Mesodermal cell (in vitro differentiated cells): ENCODE results near the gene SLC26A3.

Experiments used
- H3K27ac ChIP-seq: 2 replicates; pipeline ENCODE4 v1.7.0; 2013; ENCODE audit warnings: mild to moderate bottlenecking, low read depth, low read length, moderate library complexity; ENCODE audit not compliant: severe bottlenecking
- H3K36me3 ChIP-seq: 2 replicates; pipeline ENCODE4 v1.7.1; 2013; ENCODE audit warnings: mild to moderate bottlenecking, low read length, moderate library complexity; ENCODE audit not compliant: control insufficient read depth, insufficient read depth
- H3K4me1 ChIP-seq: one replicate; pipeline ENCODE4 v1.7.1; 2013; ENCODE audit warnings: mild to moderate bottlenecking, low read length; ENCODE audit not compliant: insufficient read depth, control insufficient read depth, poor library complexity, severe bottlenecking
- H3K4me3 ChIP-seq: 2 replicates; pipeline ENCODE4 v1.7.0; 2013; ENCODE audit warnings: low read length, control low read depth, mild to moderate bottlenecking; ENCODE audit not compliant: insufficient read depth, poor library complexity, severe bottlenecking; ENCODE audit errors: extremely low read depth
- H3K9me3 ChIP-seq: 2 replicates; pipeline ENCODE4 v1.7.1; 2013; ENCODE audit warnings: mild to moderate bottlenecking, low read length, moderate library complexity; ENCODE audit not compliant: control insufficient read depth
- WGBS, 2 experiments: methylation state at CpG; one replicate each; pipeline ENCODE4 v1.1.5; 2013; ENCODE audit warnings: missing lambda C conversion rate in 2 of 2; ENCODE audit not compliant: insufficient coverage in 2 of 2; 5-methylcytosine and 5-hydroxymethylcytosine counted together

Gene SLC26A3

GRCh38 chr7:107721286-107721685, 81.7 kb downstream of the SLC26A3 start:
- no CpG with 5 or more reads among the region's 1 CpG for WGBS, 2 experiments
- no peak overlapping the region for H3K27ac ChIP-seq
- H3K4me1 ChIP-seq = no peaks in the 10 kb centered on the region
- H3K4me3 ChIP-seq = no peak overlapping the region
- H3K36me3 ChIP-seq = no peaks in the 10 kb centered on the region
- H3K9me3 ChIP-seq = no peaks in the 10 kb centered on the region

GRCh38 chr7:107718456-107719193, 84.4 kb downstream of the SLC26A3 start:
- no peaks in the 10 kb centered on the region for H3K9me3 ChIP-seq
- WGBS, 2 experiments = 88 to 100% methylated on average over 1 to 2 of the region's 4 CpGs
- no peak overlapping the region for H3K4me3 ChIP-seq
- H3K36me3 ChIP-seq = no peaks in the 10 kb centered on the region
- H3K4me1 ChIP-seq = no peaks in the 10 kb centered on the region
- H3K27ac ChIP-seq = no peak overlapping the region

- WGBS, 2 experiments = 89 to 97% methylated on average over 6 of the region's 6 CpGs
- no peaks in the 10 kb centered on the region for H3K9me3 ChIP-seq
- no peak overlapping the region for H3K27ac ChIP-seq
- no peaks in the 10 kb centered on the region for H3K36me3 ChIP-seq
- no peaks in the 10 kb centered on the region for H3K4me1 ChIP-seq
- no peak overlapping the region for H3K4me3 ChIP-seq
These were observed 87.5 kb downstream of the SLC26A3 start for GRCh38 chr7:107715531-107715930.
